Upper lobe of left lung (tissue), 4 donors: ENCODE data around the gene ANKRD11.

Experiments used
- CTCF ChIP-seq, 6 experiments: fragments of 450-650 bp in 4 of 6; fragments of 200-600 bp in 2 of 6; sonication (generic) in 2 of 6; IDR thresholded peaks; one replicate each; pipeline ENCODE4 v1.5.1; 2016 to 2019; ENCODE audit warnings: antibody characterized with exemption in 6 of 6
- EP300 ChIP-seq, 4 donors: sonication (generic); formaldehyde crosslinking; IDR thresholded peaks; one replicate each; pipeline ENCODE4 v1.5.1; 2017; ENCODE audit warnings: antibody characterized with exemption in 4 of 4, control low read depth in 2 of 4
- POLR2A ChIP-seq, 4 donors: fragments of 450-650 bp; IDR thresholded peaks; one replicate each; pipeline ENCODE4 v1.5.1; 2016 to 2017; ENCODE audit warnings: antibody characterized with exemption in 4 of 4, mild to moderate bottlenecking in 2 of 4
- POLR2AphosphoS5 ChIP-seq, 2 donors: sonication (generic); formaldehyde crosslinking; IDR thresholded peaks; one replicate each; pipeline ENCODE4 v1.5.1; 2017; ENCODE audit warnings: antibody characterized with exemption in 2 of 2

- TF ChIP-seq CTCF (IDR thresholded peaks at IDR 0.05), result no peak
- no peak for TF ChIP-seq POLR2A (IDR thresholded peaks at IDR 0.05)
- no peak for TF ChIP-seq EP300 (IDR thresholded peaks at IDR 0.05)
- TF ChIP-seq POLR2AphosphoS5 (IDR thresholded peaks at IDR 0.05), result no peak
Observed at GRCh38 chr16:89291776-89292175, 198.6 kb downstream of the ANKRD11 start.
